NCI-H460 (cell line): ENCODE data around the gene WDR64. TPM values are rescaled to one million over a fixed set of nuclear protein-coding genes. Genes with fewer than 3 reads are reported as not detected.
"Not testable (repeated sequence)": the region's sequence is repeated elsewhere in the genome, so short reads cannot be mapped to it uniquely, and the experiment has no call there.

Experiments
- DNase-seq: peaks from one replicate; pipeline ENCODE4 v3.0.0-alpha.2; 2016; ENCODE audit warnings: low read depth; ENCODE audit errors: extremely low read depth
- total RNA-seq: library from RNA; depleted of rRNA; stranded (reverse); fragments of >200 nt; shearing (Covaris generic); gene quantifications from 2 replicates; pipeline ENCODE4 v1.2.3, GENCODE V29; 2014

The WDR64 gene
- total RNA-seq, 1 experiment from 2014 or later, result not detected

DNA sequence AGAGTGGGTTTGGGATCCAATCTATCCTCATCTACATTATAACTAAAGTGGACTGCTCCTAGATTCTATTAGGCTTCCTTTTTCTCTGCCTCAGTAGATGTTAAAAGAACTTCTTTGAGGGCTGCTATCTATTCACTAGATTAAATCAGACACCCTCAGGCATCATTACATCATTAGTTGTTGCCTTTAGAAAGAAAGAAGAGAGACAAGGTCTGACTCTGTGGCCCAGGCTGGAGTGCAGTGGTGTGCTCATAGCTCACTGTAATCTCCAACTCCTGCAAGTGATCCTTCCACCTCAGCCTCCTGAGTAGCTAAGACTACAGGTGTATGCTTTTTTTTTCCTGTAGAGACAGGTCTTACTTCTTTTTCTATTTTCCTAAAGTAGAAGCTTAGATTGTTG lies 124.8 kb downstream of the WDR64 start:
- DNase-seq, result no peak

DNA sequence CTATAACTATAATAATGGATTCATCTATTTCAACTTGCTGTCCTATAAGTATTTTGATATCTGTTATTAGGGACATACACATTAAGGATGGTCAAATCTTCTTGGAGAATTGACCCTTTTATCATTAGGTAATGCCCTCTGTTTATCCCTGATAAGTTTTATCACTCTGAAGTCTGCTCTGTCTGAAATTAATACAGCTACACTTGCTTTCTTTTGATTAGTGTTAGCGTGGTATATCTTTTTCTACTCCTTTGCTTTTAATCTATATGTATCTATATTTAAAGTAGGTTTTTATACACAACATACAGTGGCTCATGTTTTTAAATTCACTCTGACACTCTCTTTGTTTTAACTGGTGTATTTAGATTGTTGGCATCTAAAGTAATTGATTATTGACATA lies 126.0 kb downstream of the WDR64 start:
- no peak for DNase-seq

DNA sequence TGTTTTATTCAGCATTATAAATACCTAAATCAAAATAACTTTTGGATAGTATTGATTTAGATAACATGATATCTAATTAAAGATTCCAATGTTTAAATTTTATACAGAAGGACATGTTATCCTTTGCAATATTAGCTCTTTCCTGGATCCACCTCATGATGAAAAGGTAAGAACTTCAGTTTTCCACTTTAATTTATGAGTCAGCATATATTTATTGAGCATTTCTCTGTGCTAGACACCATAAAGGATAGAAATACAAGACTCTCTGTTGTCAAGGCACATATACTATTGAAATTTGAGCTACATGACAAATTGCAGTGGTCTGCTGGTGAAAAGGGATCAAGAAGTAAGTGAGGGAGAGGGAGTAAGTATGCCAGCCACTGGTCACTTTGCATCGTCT lies 127.8 kb downstream of the WDR64 start:
- no peak for DNase-seq

DNA sequence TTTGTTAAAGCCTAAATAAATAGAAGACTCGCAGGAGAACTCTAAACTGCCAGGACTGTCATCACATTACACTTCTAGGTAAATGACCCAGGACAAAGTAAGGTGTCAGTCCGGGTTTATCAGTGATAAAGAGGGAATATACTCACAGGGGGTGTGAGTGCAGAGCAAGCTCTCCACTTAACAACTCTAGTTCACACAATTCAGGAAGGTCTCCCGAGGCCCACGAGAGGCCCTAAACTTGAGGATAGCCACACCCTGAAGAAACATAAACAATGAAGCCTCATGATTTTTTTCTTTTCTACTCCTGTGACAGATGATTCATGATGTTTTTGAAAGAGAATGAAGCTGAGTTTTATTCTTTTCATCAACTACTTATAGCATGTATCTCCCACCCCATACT lies 130.3 kb downstream of the WDR64 start:
- no peak for DNase-seq

DNA sequence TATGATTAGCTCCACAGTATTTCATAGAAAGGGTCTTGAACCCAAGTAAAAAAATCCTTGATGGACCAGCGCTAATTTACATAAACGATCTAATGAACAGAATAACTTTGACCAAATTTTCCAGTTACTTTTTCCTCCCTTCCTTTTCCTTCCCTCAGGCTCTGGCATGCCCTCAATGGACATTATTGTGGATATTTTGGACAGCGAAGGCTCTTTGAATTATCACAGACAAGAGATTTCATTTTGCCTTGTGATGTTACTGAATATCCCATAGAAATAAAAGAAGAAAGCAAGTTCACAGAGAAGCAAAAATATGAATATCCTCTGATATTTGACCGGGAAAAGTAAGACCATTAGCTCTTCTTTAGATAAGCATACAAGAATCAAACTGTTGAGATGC lies 135.6 kb downstream of the WDR64 start:
- no peak for DNase-seq

DNA sequence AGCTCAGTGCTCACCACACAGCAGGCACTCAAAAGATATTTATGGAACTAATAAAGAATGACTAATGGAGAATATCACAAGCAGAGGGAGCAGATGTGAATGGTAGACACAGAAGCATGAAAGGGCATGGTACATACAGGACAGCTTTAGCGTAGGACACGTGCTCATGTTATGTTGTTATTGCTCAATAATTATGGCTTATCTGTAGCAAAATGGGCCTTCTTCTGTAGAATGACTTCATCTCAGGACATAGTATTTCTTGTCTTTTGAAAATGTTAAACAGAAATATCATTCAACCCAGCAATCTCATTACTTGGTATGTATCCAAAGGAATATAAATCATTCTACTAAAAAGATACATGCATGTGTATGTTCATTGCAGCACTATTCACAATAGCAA lies 137.0 kb downstream of the WDR64 start:
- no peak for DNase-seq

DNA sequence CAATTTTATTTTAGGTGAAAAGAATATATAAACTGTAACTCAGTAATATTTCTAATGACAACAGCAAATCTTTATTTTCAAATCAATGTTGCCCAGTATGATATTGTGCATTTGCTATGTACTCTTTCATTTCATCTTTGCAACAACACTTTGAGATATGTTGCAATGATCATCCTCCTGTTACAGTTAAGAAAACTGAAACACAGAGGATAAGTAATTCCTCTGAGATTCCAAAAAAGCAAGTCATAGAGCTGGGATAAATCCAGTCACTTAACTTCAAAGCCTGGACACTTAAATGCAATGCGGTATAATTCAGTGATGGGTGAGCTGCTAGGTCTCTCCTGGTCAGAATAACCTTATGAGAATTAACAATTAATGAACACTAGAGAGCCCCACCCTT lies 147.3 kb downstream of the WDR64 start:
- DNase-seq, result no peak

DNA sequence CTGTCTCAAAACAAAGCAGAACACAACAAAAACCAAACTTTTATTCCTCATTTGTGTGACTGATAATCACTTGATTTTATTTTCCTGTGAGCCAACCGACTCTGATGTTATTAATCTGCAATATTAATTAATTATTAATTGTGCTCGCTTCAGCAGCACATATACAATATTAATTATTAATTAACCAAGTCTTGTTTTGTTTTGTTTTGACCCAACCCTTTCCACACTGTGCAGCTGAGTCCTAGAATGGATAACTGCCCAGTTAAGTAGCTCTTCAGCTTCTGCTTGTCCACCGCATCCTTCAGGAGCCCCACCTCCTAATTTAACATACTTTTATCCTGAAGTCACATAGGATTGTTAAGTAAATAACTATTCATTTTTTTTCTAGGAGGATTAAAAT lies 148.6 kb downstream of the WDR64 start:
- no peak for DNase-seq

DNA sequence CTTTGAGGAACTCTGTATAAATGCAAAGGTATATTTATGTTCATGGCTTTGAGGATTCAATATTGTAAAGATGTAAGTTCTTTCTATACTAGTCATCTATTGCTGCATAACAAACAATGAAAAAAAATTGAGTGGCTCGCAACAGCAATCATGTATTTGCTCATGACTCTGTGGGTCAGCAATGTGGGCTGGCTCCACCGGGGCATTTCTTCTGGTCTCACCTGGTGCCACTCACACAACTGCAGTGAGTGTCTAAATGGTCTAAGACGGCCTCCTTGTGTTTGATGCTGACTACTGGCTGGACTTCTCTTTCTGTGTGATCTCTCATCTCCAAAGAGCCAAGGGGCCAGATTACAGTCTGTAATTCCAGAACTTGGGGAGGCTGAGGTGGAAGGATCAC lies 150.8 kb downstream of the WDR64 start:
- no peak for DNase-seq

DNA sequence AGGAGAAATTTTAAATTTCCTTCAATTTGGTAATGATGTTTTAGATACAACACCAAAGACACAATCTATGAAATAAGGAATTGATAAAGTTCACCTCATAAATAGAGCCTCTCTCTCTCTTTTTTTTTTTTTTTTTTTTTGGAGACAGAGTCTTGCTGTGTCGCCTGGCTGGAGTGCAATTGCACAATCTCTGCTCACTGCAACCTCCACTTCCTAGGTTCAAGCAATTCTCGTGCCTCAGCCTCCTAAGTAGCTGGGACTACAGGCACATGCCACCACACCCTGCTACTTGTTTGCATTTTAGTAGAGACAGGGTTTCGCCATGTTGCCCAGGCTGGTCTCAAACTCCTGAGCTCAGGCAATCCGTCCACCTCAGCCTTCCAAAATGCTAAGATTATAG lies 152.6 kb downstream of the WDR64 start:
- DNase-seq, result not testable (repeated sequence)

DNA sequence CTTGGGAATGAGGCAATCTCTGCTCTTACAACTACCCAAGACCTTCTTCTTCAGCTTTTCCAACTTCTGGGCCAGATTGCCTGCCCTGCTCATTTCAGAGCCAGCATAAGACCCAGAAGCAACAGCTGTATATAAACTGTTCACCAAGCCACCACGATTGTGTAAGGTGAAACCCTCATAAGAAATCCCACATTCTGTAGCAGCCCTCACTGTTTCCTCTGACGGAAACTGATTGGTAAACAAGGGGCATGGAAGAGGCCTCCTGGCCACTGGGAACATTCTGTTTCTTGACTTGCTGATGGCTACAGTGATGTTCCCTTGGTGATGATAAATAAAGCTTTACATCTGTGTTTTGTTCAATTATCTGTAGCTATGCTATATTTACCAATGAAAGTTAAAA lies 156.2 kb downstream of the WDR64 start:
- no peak for DNase-seq

DNA sequence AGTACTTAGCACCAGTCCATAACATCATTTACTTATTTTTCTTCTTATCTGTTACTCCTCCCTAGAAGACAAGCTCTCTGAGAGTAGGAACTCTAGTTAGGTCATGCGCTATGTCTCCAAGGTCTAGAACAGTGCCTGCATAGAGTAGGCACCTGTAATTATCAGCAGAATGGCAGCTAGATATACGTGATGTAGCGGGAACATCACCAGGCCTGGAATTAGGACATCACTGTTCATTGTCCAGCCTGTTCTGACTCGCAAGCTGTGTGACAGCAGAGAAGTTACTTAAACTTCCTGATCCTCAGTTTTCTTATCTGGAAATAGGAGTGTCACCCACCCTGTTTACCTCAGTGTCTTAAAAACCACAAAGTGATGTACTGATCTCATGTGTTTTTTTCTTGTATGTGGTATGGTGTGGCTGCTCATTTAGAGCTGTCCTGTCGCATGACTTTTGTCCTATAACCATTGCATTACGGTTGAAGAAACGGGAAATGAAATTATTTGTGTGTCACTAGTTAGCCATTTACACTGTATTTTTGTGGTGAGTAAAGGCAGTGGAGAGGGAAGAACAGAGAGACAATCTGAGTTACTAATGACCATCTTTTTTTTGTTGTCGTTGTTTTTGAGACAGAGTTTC lies 158.8 kb downstream of the WDR64 start:
- no peak for DNase-seq

DNA sequence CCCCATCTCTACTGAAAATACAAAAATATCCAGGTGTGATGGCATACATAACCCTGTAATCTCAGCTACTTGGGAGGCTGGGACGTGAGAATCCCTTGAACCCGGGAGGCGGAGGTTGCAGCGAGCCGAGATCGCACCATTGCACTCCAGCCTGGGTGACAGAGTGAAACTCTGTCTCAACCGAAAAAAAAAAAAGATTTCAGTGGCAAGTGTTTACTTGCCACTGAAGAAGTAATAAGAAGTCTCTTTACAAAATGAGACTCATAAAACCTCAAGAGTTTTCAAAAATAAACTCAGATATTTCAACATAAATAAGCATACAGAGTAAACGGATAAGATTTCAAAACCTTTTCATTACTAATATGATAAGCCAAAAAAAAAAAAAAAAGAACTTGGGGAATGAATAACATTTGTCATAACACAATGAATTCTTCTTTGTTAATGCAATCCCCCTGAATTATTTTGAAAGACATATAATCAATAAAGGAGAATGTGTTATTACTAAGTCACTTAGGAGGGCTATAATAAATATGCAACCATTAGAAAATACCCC lies 161.8 kb downstream of the WDR64 start:
- no peak for DNase-seq

DNA sequence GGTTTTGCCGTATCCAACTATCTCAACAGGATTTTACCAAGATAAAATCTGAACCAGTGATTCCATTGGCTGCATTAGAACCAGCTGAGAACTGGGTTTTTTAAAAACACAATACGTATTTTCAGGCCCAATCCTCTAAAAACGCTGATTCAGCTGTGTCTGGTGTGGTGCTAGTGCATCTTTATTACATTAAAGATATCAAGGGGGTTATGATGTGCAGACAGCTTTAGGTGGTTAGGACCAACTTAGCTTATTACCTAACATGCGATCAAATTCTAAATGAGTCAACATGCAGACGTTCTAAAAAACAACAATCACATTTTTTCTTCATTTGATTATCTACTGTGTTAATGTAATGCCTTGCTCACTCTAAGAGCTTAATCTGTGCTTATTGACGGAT lies 163.9 kb downstream of the WDR64 start:
- DNase-seq, result no peak

DNA sequence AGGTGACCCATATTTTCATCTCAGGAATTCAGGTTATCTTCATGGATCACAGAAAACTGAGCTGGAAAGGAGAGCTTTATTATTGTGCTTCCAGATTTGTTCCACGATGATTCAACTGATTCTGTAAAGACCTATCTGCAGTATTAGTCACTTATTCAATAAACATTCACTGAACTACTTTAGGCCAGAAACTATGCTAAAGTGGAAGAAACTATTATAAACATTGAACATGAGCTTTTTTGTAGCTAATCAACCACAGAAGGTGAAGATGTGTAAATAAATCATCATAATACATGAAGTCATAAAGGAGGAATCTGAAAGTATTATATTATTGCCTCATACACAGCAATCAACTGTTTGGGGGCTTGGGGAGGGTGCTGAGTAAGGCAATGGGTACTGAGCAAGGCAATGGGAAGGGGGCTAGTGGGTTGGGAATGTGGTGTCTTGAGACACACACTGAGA lies 165.3 kb downstream of the WDR64 start:
- DNase-seq, result no peak

DNA sequence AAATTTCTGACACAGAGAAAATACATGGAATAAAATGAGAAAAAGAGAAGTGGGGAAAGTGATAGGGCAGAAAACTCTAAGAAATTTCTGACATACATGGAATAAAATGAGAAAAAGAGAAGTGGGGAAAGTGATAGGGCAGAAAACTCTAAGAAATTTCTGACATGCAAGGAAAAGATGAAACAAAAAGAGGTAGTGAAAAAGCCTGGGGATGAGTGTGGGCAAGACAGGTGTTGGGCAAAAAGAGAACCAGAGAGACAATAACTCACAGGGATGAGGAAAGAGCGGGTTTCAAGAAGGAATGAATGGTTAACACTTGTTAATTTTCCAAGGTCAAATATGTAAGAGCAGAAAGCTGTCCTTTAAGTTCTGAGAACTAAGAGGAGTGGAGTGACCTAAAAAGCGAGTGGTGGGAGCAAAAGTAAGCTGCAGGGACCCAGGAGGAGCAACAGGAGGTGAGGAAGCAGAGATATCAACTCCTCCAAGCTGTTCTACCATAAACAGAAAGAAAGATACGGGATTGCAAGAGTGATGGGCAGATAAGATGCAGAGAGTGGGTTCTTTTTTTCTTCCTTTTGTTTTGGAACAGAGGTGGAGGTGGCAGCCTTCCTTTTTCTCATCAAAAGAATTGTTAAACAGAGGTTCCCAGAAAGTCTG lies 166.0 kb downstream of the WDR64 start:
- no peak for DNase-seq

DNA sequence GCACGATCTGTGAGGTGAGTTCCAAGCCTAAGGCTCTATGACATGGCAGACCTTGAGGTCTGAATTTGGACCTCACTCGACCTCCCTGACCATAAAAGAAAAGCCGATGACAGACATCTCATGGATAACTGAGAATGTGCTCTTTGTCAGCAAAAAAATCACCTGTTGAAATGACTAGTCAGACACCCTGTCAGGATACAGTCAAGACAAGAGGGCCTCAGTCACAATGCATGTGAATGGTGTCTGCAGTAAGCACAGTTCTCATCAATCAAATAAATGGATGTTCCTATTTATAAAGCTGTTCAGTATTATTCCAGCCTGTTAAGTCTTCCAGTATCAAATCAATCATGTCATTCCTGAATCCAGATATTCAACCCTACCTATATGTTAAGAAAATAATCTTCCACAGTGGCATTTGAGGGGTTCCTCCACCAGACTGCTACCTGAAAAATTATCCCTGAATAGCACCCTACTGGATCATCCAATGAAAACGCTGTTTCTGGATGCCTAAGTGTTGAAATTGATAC lies 167.3 kb downstream of the WDR64 start:
- no peak for DNase-seq

DNA sequence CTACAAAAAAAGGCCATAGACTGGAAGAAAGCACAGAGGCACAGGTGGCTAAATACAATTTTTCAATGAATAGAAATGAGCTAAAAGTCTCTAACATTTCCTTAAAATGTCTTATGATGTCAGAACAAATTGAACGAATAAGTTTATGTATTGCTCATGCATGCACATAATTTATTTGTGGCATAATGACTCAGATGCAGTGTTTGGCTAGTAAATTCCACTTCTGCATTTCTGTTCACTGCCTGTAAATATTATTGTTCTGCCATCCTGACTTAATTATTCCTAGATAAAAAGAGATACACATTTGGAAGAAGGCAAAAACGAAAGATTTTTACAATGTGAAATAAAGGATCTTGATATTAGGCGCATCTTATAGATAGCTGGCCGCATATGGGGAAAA lies 169.3 kb downstream of the WDR64 start:
- no peak for DNase-seq

DNA sequence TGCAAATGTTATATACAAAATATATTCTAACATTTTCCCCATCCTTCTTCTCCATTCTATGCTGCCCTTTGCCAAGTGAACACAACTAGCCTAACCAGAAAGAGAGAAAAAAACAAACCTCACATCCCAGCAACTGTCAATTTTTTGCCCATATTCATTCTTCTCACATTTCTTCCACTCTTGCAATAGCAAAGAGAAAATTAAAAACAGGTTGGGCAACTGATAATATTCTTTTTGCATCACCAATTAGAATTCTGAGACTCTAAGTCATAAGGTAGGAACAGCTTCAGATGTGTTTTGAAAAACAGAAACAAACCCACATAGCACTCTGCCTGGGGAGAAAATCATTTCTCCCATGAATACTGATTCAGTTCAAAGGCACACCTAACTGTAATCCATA lies 170.8 kb downstream of the WDR64 start:
- DNase-seq, result no peak

DNA sequence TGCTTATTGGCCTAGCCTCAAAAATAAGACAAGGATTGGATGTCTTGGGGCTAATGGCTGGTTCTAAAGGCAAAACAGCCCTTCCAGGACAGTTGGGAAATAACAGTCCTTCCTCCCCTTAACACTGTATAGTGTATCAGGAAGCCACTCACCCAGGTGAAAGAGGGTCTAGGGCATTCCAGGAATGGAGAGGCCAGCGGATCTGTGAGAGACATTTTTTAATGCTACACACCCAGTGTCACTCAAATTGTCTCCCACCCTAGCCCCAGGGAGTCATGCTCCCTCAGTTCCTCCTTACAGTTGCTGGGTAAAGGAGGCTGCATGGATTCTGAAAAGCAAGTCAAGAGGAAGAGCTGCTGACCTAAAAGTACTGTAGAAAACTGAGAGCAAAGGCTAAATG lies 171.8 kb downstream of the WDR64 start:
- DNase-seq, result no peak

DNA sequence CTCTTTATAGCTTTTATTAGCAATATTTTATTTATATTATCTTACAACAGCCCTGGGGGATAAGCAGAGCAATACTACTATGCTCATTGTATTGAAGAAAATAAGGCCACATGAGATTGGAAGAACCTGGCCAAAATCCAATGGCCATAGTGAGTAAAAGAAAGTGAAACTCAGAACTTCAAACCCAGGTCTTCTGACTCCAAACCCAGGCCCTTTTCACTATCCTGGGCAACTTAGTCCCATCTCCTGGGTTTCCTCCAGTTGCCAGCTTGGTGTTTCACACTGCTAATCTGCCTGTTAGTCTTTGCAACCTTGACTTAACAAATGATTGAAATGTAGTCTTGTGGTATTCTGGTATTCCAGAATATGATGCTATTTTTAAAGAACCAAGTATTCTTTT lies 173.5 kb downstream of the WDR64 start:
- DNase-seq, result no peak

DNA sequence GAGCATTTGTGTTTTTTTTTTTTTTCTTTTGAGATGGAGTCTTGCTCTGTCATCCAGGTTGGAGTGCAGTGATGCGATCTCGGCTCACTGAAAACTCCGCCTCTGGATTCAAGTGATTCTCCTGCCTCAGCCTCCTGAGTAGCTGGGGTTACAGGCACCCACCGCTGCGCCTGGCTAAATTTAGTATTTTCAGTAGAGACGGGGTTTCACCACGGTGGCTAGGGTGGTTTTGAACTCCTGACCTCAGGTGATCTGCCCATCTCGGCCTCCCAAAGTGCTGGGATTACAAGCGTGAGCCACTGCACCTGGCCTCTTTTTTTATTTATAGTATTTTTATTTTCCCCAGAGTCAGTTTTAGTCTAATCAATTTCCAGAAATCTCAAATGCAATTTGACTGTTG lies 174.5 kb downstream of the WDR64 start:
- DNase-seq, result not testable (repeated sequence)
